ENCODE data around the gene KLK15. TPM values are rescaled to one million over a fixed set of nuclear protein-coding genes. Genes with fewer than 3 reads are reported as not detected.

Gene KLK15
- total RNA-seq, 4 donors from 2014 or later, result not detected

GRCh38 chr19:50779504-50780457, 53.6 kb downstream of the KLK15 start:
- H3K4me3 ChIP-seq, result no peak overlapping the region
- H3K4me1 ChIP-seq, result peaks cover 0 to 19% (median 0%) of the 10 kb centered on the region in 4 donors
- DNase-seq (ENCODE audit: low spot score in 2 of 2), result no peak
- H3K9me3 ChIP-seq, result peaks cover 0 to 7% (median 3%) of the 10 kb centered on the region in 4 donors
- H3K27ac ChIP-seq, result no peak overlapping the region
- 37% methylated on average over 13 to 25 of the region's 25 CpGs for WGBS, 2 donors
- no peaks in the 10 kb centered on the region for H3K36me3 ChIP-seq
- H3K27me3 ChIP-seq, result peaks cover 0 to 82% of the 10 kb centered on the region in 2 donors
- TF ChIP-seq EP300 (IDR thresholded peaks at IDR 0.05) (no peak), POLR2A (IDR thresholded peaks at IDR 0.05) (no peak), CTCF (IDR thresholded peaks at IDR 0.05) (no peak)

- H3K9me3 ChIP-seq, result peaks cover 0 to 7% (median 3%) of the 10 kb centered on the region in 4 donors
- peaks cover 0 to 17% (median 0%) of the 10 kb centered on the region in 4 donors for H3K4me1 ChIP-seq
- no peak overlapping the region for H3K27ac ChIP-seq
- TF ChIP-seq CTCF (IDR thresholded peaks at IDR 0.05), result no peak
- H3K4me3 ChIP-seq, result no peak overlapping the region
- H3K27me3 ChIP-seq, result peaks cover 0 to 88% of the 10 kb centered on the region in 2 donors
- 53 to 57% methylated on average over 7 of the region's 7 CpGs for WGBS, 2 donors
- H3K36me3 ChIP-seq, result no peaks in the 10 kb centered on the region
- no peak for DNase-seq (ENCODE audit: low spot score in 2 of 2)
Measured at GRCh38 chr19:50778906-50779430, 54.4 kb downstream of the KLK15 start.

GRCh38 chr19:50777830-50778303, 55.5 kb downstream of the KLK15 start:
- WGBS, 2 donors, result 1% methylated on average over 17 to 30 of the region's 30 CpGs
- Histone ChIP-seq H3K4me3 (no peak overlapping the region), H3K27me3 (peaks cover 0 to 93% of the 10 kb centered on the region in 2 donors), H3K4me1 (peaks cover 0 to 8% (median 0%) of the 10 kb centered on the region in 4 donors), H3K36me3 (no peaks in the 10 kb centered on the region), H3K9me3 (peaks cover 0 to 7% (median 3%) of the 10 kb centered on the region in 4 donors), H3K27ac (no peak overlapping the region)
- TF ChIP-seq CTCF (IDR thresholded peaks at IDR 0.05), result no peak
- no peak for TF ChIP-seq POLR2A (IDR thresholded peaks at IDR 0.05)
- no peak for TF ChIP-seq EP300 (IDR thresholded peaks at IDR 0.05)
- no peak for DNase-seq (ENCODE audit: low spot score in 2 of 2)

- Histone ChIP-seq H3K36me3 (no peaks in the 10 kb centered on the region), H3K27me3 (peaks cover 0 to 87% of the 10 kb centered on the region in 2 donors), H3K27ac (no peak overlapping the region), H3K4me1 (peaks cover 0 to 8% (median 0%) of the 10 kb centered on the region in 4 donors), H3K4me3 (no peak overlapping the region), H3K9me3 (peaks cover 0 to 7% (median 3%) of the 10 kb centered on the region in 4 donors)
- WGBS, 2 donors, result 48 to 51% methylated on average over 4 of the region's 4 CpGs
- TF ChIP-seq EP300 (IDR thresholded peaks at IDR 0.05) (no peak), CTCF (IDR thresholded peaks at IDR 0.05) (no peak), POLR2A (IDR thresholded peaks at IDR 0.05) (no peak)
- DNase-seq (ENCODE audit: low spot score in 2 of 2), result no peak
Measured at GRCh38 chr19:50777261-50777660, 56.1 kb downstream of the KLK15 start.

GRCh38 chr19:50776131-50776530, 57.2 kb downstream of the KLK15 start:
- Histone ChIP-seq H3K4me1 (peaks cover 0 to 8% (median 0%) of the 10 kb centered on the region in 4 donors), H3K4me3 (no peak overlapping the region), H3K27ac (no peak overlapping the region), H3K27me3 (peaks cover 0 to 78% of the 10 kb centered on the region in 2 donors), H3K9me3 (peaks cover 0 to 7% (median 3%) of the 10 kb centered on the region in 4 donors), H3K36me3 (no peaks in the 10 kb centered on the region)
- 88 to 91% methylated on average over 5 of the region's 5 CpGs for WGBS, 2 donors
- no peak for DNase-seq (ENCODE audit: low spot score in 2 of 2)
- no peak for TF ChIP-seq CTCF (IDR thresholded peaks at IDR 0.05)
- TF ChIP-seq EP300 (IDR thresholded peaks at IDR 0.05), result no peak
- no peak for TF ChIP-seq POLR2A (IDR thresholded peaks at IDR 0.05)

All from tibial nerve (tissue), 4 donors.